ENCODE results near the gene TALDO1.

The TALDO1 gene

GRCh38 chr11:763073-763463 is 15.8 kb downstream of the TALDO1 start:
- 83 to 87% methylated on average over 17 to 18 of the region's 24 CpGs for WGBS, 2 experiments
- H3K4me3 ChIP-seq (ENCODE audit: insufficient read depth, low read depth, low read length): no peak overlapping the region

GRCh38 chr11:763549-764321 is 16.5 kb downstream of the TALDO1 start:
- Histone ChIP-seq H3K9me3 (ENCODE audit: control insufficient read depth, low read length) (no peaks in the 10 kb centered on the region), H3K27me3 (ENCODE audit: control insufficient read depth, insufficient read depth, low read length, poor library complexity, severe bottlenecking) (no peaks in the 10 kb centered on the region), H3K36me3 (ENCODE audit: control insufficient read depth, insufficient read depth, low read length) (peaks cover 16% of the 10 kb centered on the region), H3K27ac (ENCODE audit: insufficient read depth, low read depth, low read length, poor library complexity, severe bottlenecking) (no peak overlapping the region), H3K4me3 (ENCODE audit: insufficient read depth, low read depth, low read length) (no peak overlapping the region), H3K4me1 (ENCODE audit: control insufficient read depth, insufficient read depth, low read length) (no peaks in the 10 kb centered on the region)
- 93 to 96% methylated on average over 22 of the region's 22 CpGs for WGBS, 2 experiments

More at GRCh38 chr11:763073-763463, 15.8 kb downstream of the TALDO1 start:
- H3K36me3 ChIP-seq (ENCODE audit: control insufficient read depth, insufficient read depth, low read length): peaks cover 16% of the 10 kb centered on the region
- no peaks in the 10 kb centered on the region for H3K4me1 ChIP-seq (ENCODE audit: control insufficient read depth, insufficient read depth, low read length)
- no peaks in the 10 kb centered on the region for H3K27me3 ChIP-seq (ENCODE audit: control insufficient read depth, insufficient read depth, low read length, poor library complexity, severe bottlenecking)
- no peaks in the 10 kb centered on the region for H3K9me3 ChIP-seq (ENCODE audit: control insufficient read depth, low read length)
- H3K27ac ChIP-seq (ENCODE audit: insufficient read depth, low read depth, low read length, poor library complexity, severe bottlenecking): no peak overlapping the region

GRCh38 chr11:764322-765024 is 17.2 kb downstream of the TALDO1 start:
- 95 to 96% methylated on average over 18 of the region's 18 CpGs for WGBS, 2 experiments
- H3K9me3 ChIP-seq (ENCODE audit: control insufficient read depth, low read length): no peaks in the 10 kb centered on the region
- H3K4me1 ChIP-seq (ENCODE audit: control insufficient read depth, insufficient read depth, low read length): no peaks in the 10 kb centered on the region
- no peak overlapping the region for H3K4me3 ChIP-seq (ENCODE audit: insufficient read depth, low read depth, low read length)
- H3K36me3 ChIP-seq (ENCODE audit: control insufficient read depth, insufficient read depth, low read length): peaks cover 16% of the 10 kb centered on the region
- no peak overlapping the region for H3K27ac ChIP-seq (ENCODE audit: insufficient read depth, low read depth, low read length, poor library complexity, severe bottlenecking)
- no peaks in the 10 kb centered on the region for H3K27me3 ChIP-seq (ENCODE audit: control insufficient read depth, insufficient read depth, low read length, poor library complexity, severe bottlenecking)

GRCh38 chr11:765025-765801 is 17.9 kb downstream of the TALDO1 start:
- WGBS, 2 experiments: 84% methylated on average over 19 of the region's 19 CpGs
- peaks cover 16% of the 10 kb centered on the region for H3K36me3 ChIP-seq (ENCODE audit: control insufficient read depth, insufficient read depth, low read length)
- H3K27me3 ChIP-seq (ENCODE audit: control insufficient read depth, insufficient read depth, low read length, poor library complexity, severe bottlenecking): no peaks in the 10 kb centered on the region

GRCh38 chr11:765802-766091 is 18.5 kb downstream of the TALDO1 start:
- Histone ChIP-seq H3K4me3 (ENCODE audit: insufficient read depth, low read depth, low read length) (no peak overlapping the region), H3K27ac (ENCODE audit: insufficient read depth, low read depth, low read length, poor library complexity, severe bottlenecking) (no peak overlapping the region), H3K4me1 (ENCODE audit: control insufficient read depth, insufficient read depth, low read length) (no peaks in the 10 kb centered on the region), H3K36me3 (ENCODE audit: control insufficient read depth, insufficient read depth, low read length) (peaks cover 16% of the 10 kb centered on the region), H3K27me3 (ENCODE audit: control insufficient read depth, insufficient read depth, low read length, poor library complexity, severe bottlenecking) (no peaks in the 10 kb centered on the region), H3K9me3 (ENCODE audit: control insufficient read depth, low read length) (no peaks in the 10 kb centered on the region)
- 94 to 96% methylated on average over 8 of the region's 8 CpGs for WGBS, 2 experiments

More at GRCh38 chr11:765025-765801, 17.9 kb downstream of the TALDO1 start:
- Histone ChIP-seq H3K27ac (ENCODE audit: insufficient read depth, low read depth, low read length, poor library complexity, severe bottlenecking) (no peak overlapping the region), H3K4me3 (ENCODE audit: insufficient read depth, low read depth, low read length) (no peak overlapping the region), H3K9me3 (ENCODE audit: control insufficient read depth, low read length) (no peaks in the 10 kb centered on the region), H3K4me1 (ENCODE audit: control insufficient read depth, insufficient read depth, low read length) (no peaks in the 10 kb centered on the region)

- Histone ChIP-seq H3K27ac (ENCODE audit: insufficient read depth, low read depth, low read length, poor library complexity, severe bottlenecking) (no peak overlapping the region), H3K36me3 (ENCODE audit: control insufficient read depth, insufficient read depth, low read length) (peaks cover 21% of the 10 kb centered on the region), H3K4me3 (ENCODE audit: insufficient read depth, low read depth, low read length) (no peak overlapping the region), H3K9me3 (ENCODE audit: control insufficient read depth, low read length) (no peaks in the 10 kb centered on the region), H3K4me1 (ENCODE audit: control insufficient read depth, insufficient read depth, low read length) (no peaks in the 10 kb centered on the region), H3K27me3 (ENCODE audit: control insufficient read depth, insufficient read depth, low read length, poor library complexity, severe bottlenecking) (no peaks in the 10 kb centered on the region)
- WGBS, 2 experiments: 91 to 95% methylated on average over 11 of the region's 11 CpGs
Measured at GRCh38 chr11:766106-766935, 19.1 kb downstream of the TALDO1 start.

- H3K4me1 ChIP-seq (ENCODE audit: control insufficient read depth, insufficient read depth, low read length): no peaks in the 10 kb centered on the region
- H3K27me3 ChIP-seq (ENCODE audit: control insufficient read depth, insufficient read depth, low read length, poor library complexity, severe bottlenecking): no peaks in the 10 kb centered on the region
- H3K4me3 ChIP-seq (ENCODE audit: insufficient read depth, low read depth, low read length): no peak overlapping the region
- peaks cover 18% of the 10 kb centered on the region for H3K36me3 ChIP-seq (ENCODE audit: control insufficient read depth, insufficient read depth, low read length)
- no peaks in the 10 kb centered on the region for H3K9me3 ChIP-seq (ENCODE audit: control insufficient read depth, low read length)
- 92 to 95% methylated on average over 2 of the region's 2 CpGs for WGBS, 2 experiments
- H3K27ac ChIP-seq (ENCODE audit: insufficient read depth, low read depth, low read length, poor library complexity, severe bottlenecking): no peak overlapping the region
Measured at GRCh38 chr11:766936-767210, 19.6 kb downstream of the TALDO1 start.

GRCh38 chr11:767238-767637 is 20.0 kb downstream of the TALDO1 start:
- WGBS, 2 experiments: 90 to 92% methylated on average over 11 of the region's 11 CpGs
- no peaks in the 10 kb centered on the region for H3K27me3 ChIP-seq (ENCODE audit: control insufficient read depth, insufficient read depth, low read length, poor library complexity, severe bottlenecking)
- H3K36me3 ChIP-seq (ENCODE audit: control insufficient read depth, insufficient read depth, low read length): peaks cover 18% of the 10 kb centered on the region
- no peak overlapping the region for H3K4me3 ChIP-seq (ENCODE audit: insufficient read depth, low read depth, low read length)
- H3K4me1 ChIP-seq (ENCODE audit: control insufficient read depth, insufficient read depth, low read length): peaks cover 1% of the 10 kb centered on the region
- H3K27ac ChIP-seq (ENCODE audit: insufficient read depth, low read depth, low read length, poor library complexity, severe bottlenecking): no peak overlapping the region
- H3K9me3 ChIP-seq (ENCODE audit: control insufficient read depth, low read length): no peaks in the 10 kb centered on the region

- H3K4me3 ChIP-seq (ENCODE audit: insufficient read depth, low read depth, low read length): no peak overlapping the region
- no peaks in the 10 kb centered on the region for H3K27me3 ChIP-seq (ENCODE audit: control insufficient read depth, insufficient read depth, low read length, poor library complexity, severe bottlenecking)
- H3K27ac ChIP-seq (ENCODE audit: insufficient read depth, low read depth, low read length, poor library complexity, severe bottlenecking): no peak overlapping the region
- peaks cover 7% of the 10 kb centered on the region for H3K36me3 ChIP-seq (ENCODE audit: control insufficient read depth, insufficient read depth, low read length)
- WGBS, 2 experiments: 93 to 94% methylated on average over 23 of the region's 23 CpGs
- peaks cover 12% of the 10 kb centered on the region for H3K4me1 ChIP-seq (ENCODE audit: control insufficient read depth, insufficient read depth, low read length)
- H3K9me3 ChIP-seq (ENCODE audit: control insufficient read depth, low read length): no peaks in the 10 kb centered on the region
Measured at GRCh38 chr11:769887-770641, 22.8 kb downstream of the TALDO1 start.
